ENCODE data around the gene ESPL1. TPM values are rescaled to one million over a fixed set of nuclear protein-coding genes. Genes with fewer than 3 reads are reported as not detected.
A peak's percentile ranks its signal among the peaks of the same experiment; 100 is the strongest.

Gene ESPL1
- total and polyA plus RNA-seq, 2 of the 13 experiments (the other 11 are each of a cell fraction or from before 2014, with no cell fraction given) = 5.8 to 11.5 TPM

- TF ChIP-seq LRRFIP1 (CRISPR knock-in tag; conservative IDR thresholded peaks at IDR 0.05) (no peak), MYC (CRISPR knock-in tag; IDR thresholded peaks at IDR 0.05; ENCODE audit: borderline replicate concordance) (no peak), ZBTB21 (CRISPR knock-in tag; IDR thresholded peaks at IDR 0.05) (no peak), ZNF143 (CRISPR knock-in tag; IDR thresholded peaks at IDR 0.05) (no peak), ZNF503 (CRISPR knock-in tag; IDR thresholded peaks at IDR 0.05) (no peak), KDM6A (CRISPR knock-in tag; IDR thresholded peaks at IDR 0.05; ENCODE audit: low read depth) (no peak), RXRA (CRISPR knock-in tag; IDR thresholded peaks at IDR 0.05) (peak; percentile 90), ZNF263 (CRISPR knock-in tag; IDR thresholded peaks at IDR 0.05) (no peak), MAFG (CRISPR knock-in tag; IDR thresholded peaks at IDR 0.05) (no peak), ZNF644 (CRISPR knock-in tag; IDR thresholded peaks at IDR 0.05; ENCODE audit: low read depth) (no peak), MEIS1 (CRISPR knock-in tag; IDR thresholded peaks at IDR 0.05; ENCODE audit: borderline replicate concordance) (no peak), SOX6 (IDR thresholded peaks at IDR 0.05) (no peak), SOX6 (CRISPR knock-in tag; IDR thresholded peaks at IDR 0.05) (no peak; the same call in 1 of the 2 replicates), CAMTA2 (CRISPR knock-in tag; IDR thresholded peaks at IDR 0.05; ENCODE audit: borderline replicate concordance) (no peak), ZNF839 (CRISPR knock-in tag; IDR thresholded peaks at IDR 0.05; ENCODE audit: borderline replicate concordance) (no peak), SIX1 (CRISPR knock-in tag; IDR thresholded peaks at IDR 0.05; ENCODE audit: borderline replicate concordance) (no peak), MED1 (CRISPR knock-in tag; IDR thresholded peaks at IDR 0.05) (0 out of 2 replicates have a peak, but pooled peaks have one; percentile 44), EHMT2 (IDR thresholded peaks at IDR 0.05; ENCODE audit: borderline replicate concordance, low read depth, low read length) (no peak), CBFB (CRISPR knock-in tag; IDR thresholded peaks at IDR 0.05) (peak; percentile 48; the same call in 1 of the 2 replicates), REXO4 (CRISPR knock-in tag; IDR thresholded peaks at IDR 0.05; ENCODE audit: borderline replicate concordance) (no peak), CEBPG (CRISPR knock-in tag; IDR thresholded peaks at IDR 0.05) (no peak), ZNF232 (CRISPR knock-in tag; IDR thresholded peaks at IDR 0.05; ENCODE audit: borderline replicate concordance) (no peak), IRX3 (CRISPR knock-in tag; IDR thresholded peaks at IDR 0.05; ENCODE audit: borderline replicate concordance, low read depth) (no peak), ZNF138 (CRISPR knock-in tag; IDR thresholded peaks at IDR 0.05; ENCODE audit: low read depth) (no peak), CBX2 (IDR thresholded peaks at IDR 0.05; ENCODE audit: low read depth, low read length) (no peak), CBX2 (CRISPR knock-in tag; IDR thresholded peaks at IDR 0.05; ENCODE audit: low read depth) (no peak), U2AF1 (optimal IDR thresholded peaks at IDR 0.05; ENCODE audit: low read depth, low read length) (no peak), TSC22D2 (CRISPR knock-in tag; IDR thresholded peaks at IDR 0.05; ENCODE audit: borderline replicate concordance) (no peak; the same call in 1 of the 2 replicates), IKZF4 (CRISPR knock-in tag; IDR thresholded peaks at IDR 0.05; ENCODE audit: borderline replicate concordance, low read depth, not compliant biosample characterization) (no peak), KDM4B (CRISPR knock-in tag; IDR thresholded peaks at IDR 0.05) (no peak), ZNF678 (CRISPR knock-in tag; IDR thresholded peaks at IDR 0.05) (no peak)
These were observed 47.4 kb upstream of the ESPL1 start (continued) for GRCh38 chr12:53220694-53221202.

All from HepG2 (cell line).